Suprapubic skin (tissue), 4 donors: ENCODE measurements around the gene CRTC3. TPM values are rescaled to one million over a fixed set of nuclear protein-coding genes. Genes with fewer than 3 reads are reported as not detected.

ENCODE experiments used
- DNase-seq, 2 donors: peaks; one replicate each; pipeline ENCODE4 v3.0.0-alpha.2; 2019; ENCODE audit warnings: low spot score in 2 of 2
- H3K27ac ChIP-seq: fragments of 200-600 bp; sonication (generic); one replicate; pipeline ENCODE4 v1.5.1; 2019
- H3K27me3 ChIP-seq: fragments of 200-600 bp; sonication (generic); one replicate; pipeline ENCODE4 v1.5.1; 2019
- H3K36me3 ChIP-seq: fragments of 200-600 bp; sonication (generic); one replicate; pipeline ENCODE4 v1.5.1; 2019
- H3K4me1 ChIP-seq: fragments of 200-600 bp; sonication (generic); one replicate; pipeline ENCODE4 v1.5.1; 2019
- H3K4me3 ChIP-seq: fragments of 200-600 bp; sonication (generic); one replicate; pipeline ENCODE4 v1.5.1; 2019; ENCODE audit warnings: mild to moderate bottlenecking
- H3K9me3 ChIP-seq: fragments of 200-600 bp; sonication (generic); one replicate; pipeline ENCODE4 v1.5.1; 2019
- CTCF ChIP-seq, 2 donors: fragments of 200-600 bp in 1 of 2; fragments of 450-650 bp in 1 of 2; sonication (generic) in 1 of 2; IDR thresholded peaks; one replicate each; pipeline ENCODE4 v1.5.1; 2016 to 2019; ENCODE audit warnings: antibody characterized with exemption in 2 of 2, mild to moderate bottlenecking in 1 of 2, moderate library complexity in 1 of 2
- EP300 ChIP-seq: sonication (generic); formaldehyde crosslinking; IDR thresholded peaks from one replicate; pipeline ENCODE4 v1.6.1; 2017; ENCODE audit warnings: antibody characterized with exemption
- POLR2A ChIP-seq, 2 donors: fragments of 450-650 bp; IDR thresholded peaks; one replicate each; pipeline ENCODE4 v1.6.1; 2017; ENCODE audit warnings: antibody characterized with exemption in 2 of 2, mild to moderate bottlenecking in 2 of 2, moderate library complexity in 2 of 2
- POLR2AphosphoS5 ChIP-seq, 3 donors: sonication (generic); formaldehyde crosslinking; IDR thresholded peaks; one replicate each; pipeline ENCODE4 v1.6.1; 2017; ENCODE audit warnings: antibody characterized with exemption in 3 of 3
- WGBS: methylation state at CpG from one replicate; pipeline ENCODE4 v1.1.5; 2018; 5-methylcytosine and 5-hydroxymethylcytosine counted together
- total RNA-seq, 4 donors: library from RNA; depleted of rRNA; stranded (reverse); fragments of >200 nt; gene quantifications; one replicate each; pipeline ENCODE4 v1.1.0, GENCODE V29; 2016

CRTC3 gene
- total RNA-seq, 4 donors from 2014 or later, result 23.6 to 50.4 (median 33.4) TPM

GRCh38 chr15:90531147-90531546 is 1.4 kb downstream of the CRTC3 start:
- H3K4me1 ChIP-seq, result peaks cover 34% of the 10 kb centered on the region
- no peak for TF ChIP-seq POLR2AphosphoS5 (IDR thresholded peaks at IDR 0.05)
- TF ChIP-seq CTCF (IDR thresholded peaks at IDR 0.05), result no peak
- TF ChIP-seq EP300, result no peak
- TF ChIP-seq POLR2A (IDR thresholded peaks at IDR 0.05), result no peak
- H3K27me3 ChIP-seq, result no peaks in the 10 kb centered on the region
- no peaks in the 10 kb centered on the region for H3K36me3 ChIP-seq
- H3K9me3 ChIP-seq, result no peaks in the 10 kb centered on the region
- no peak for DNase-seq
- peak overlapping the region; percentile 75 for H3K4me3 ChIP-seq
- 24% methylated on average over 4 of the region's 4 CpGs for WGBS
- H3K27ac ChIP-seq, result no peak overlapping the region

- WGBS, result 80% methylated on average over 5 of the region's 5 CpGs
These were observed 5.5 kb downstream of the CRTC3 start for GRCh38 chr15:90535254-90535653.

GRCh38 chr15:90539789-90540188 is 10.1 kb downstream of the CRTC3 start:
- Histone ChIP-seq H3K27ac (no peak overlapping the region), H3K27me3 (no peaks in the 10 kb centered on the region), H3K4me1 (peaks cover 5% of the 10 kb centered on the region), H3K9me3 (no peaks in the 10 kb centered on the region), H3K36me3 (no peaks in the 10 kb centered on the region), H3K4me3 (no peak overlapping the region)
- WGBS, result 79% methylated on average over 10 of the region's 10 CpGs
- TF ChIP-seq POLR2A (IDR thresholded peaks at IDR 0.05) (no peak), POLR2AphosphoS5 (IDR thresholded peaks at IDR 0.05) (no peak), CTCF (IDR thresholded peaks at IDR 0.05) (no peak), EP300 (no peak)
- DNase-seq, result no peak

More at GRCh38 chr15:90535254-90535653, 5.5 kb downstream of the CRTC3 start:
- H3K36me3 ChIP-seq, result no peaks in the 10 kb centered on the region
- H3K27me3 ChIP-seq, result no peaks in the 10 kb centered on the region
- no peak for TF ChIP-seq EP300
- no peak for TF ChIP-seq CTCF (IDR thresholded peaks at IDR 0.05)
- TF ChIP-seq POLR2AphosphoS5 (IDR thresholded peaks at IDR 0.05), result no peak
- TF ChIP-seq POLR2A (IDR thresholded peaks at IDR 0.05), result no peak
- no peaks in the 10 kb centered on the region for H3K9me3 ChIP-seq
- H3K27ac ChIP-seq, result no peak overlapping the region
- H3K4me1 ChIP-seq, result peaks cover 27% of the 10 kb centered on the region
- H3K4me3 ChIP-seq, result no peak overlapping the region
- no peak for DNase-seq

GRCh38 chr15:90540768-90541167 is 11.0 kb downstream of the CRTC3 start:
- Histone ChIP-seq H3K4me1 (no peaks in the 10 kb centered on the region), H3K9me3 (no peaks in the 10 kb centered on the region), H3K4me3 (no peak overlapping the region), H3K27ac (no peak overlapping the region), H3K36me3 (no peaks in the 10 kb centered on the region), H3K27me3 (no peaks in the 10 kb centered on the region)
- no peak for DNase-seq
- 83% methylated on average over 3 of the region's 3 CpGs for WGBS
- no peak for TF ChIP-seq POLR2AphosphoS5 (IDR thresholded peaks at IDR 0.05)
- TF ChIP-seq CTCF (IDR thresholded peaks at IDR 0.05), result no peak
- TF ChIP-seq POLR2A (IDR thresholded peaks at IDR 0.05), result no peak
- TF ChIP-seq EP300, result no peak

- 91% methylated on average over 7 of the region's 7 CpGs for WGBS
- Histone ChIP-seq H3K27me3 (no peaks in the 10 kb centered on the region), H3K4me1 (peaks cover 8% of the 10 kb centered on the region), H3K36me3 (peaks cover 4% of the 10 kb centered on the region), H3K9me3 (no peaks in the 10 kb centered on the region), H3K4me3 (no peak overlapping the region), H3K27ac (no peak overlapping the region)
- no peak for DNase-seq
- TF ChIP-seq CTCF (IDR thresholded peaks at IDR 0.05) (no peak), EP300 (no peak), POLR2A (IDR thresholded peaks at IDR 0.05) (no peak), POLR2AphosphoS5 (IDR thresholded peaks at IDR 0.05) (no peak)
These were observed 15.4 kb downstream of the CRTC3 start for GRCh38 chr15:90545095-90545494.
